HG03520 (cell line): ENCODE measurements around the gene UTS2.

Experiments
- ATAC-seq: cut with Tn5 transposase; IDR thresholded peaks from one replicate; pipeline ENCODE4 v1.9.1; 2021; ENCODE audit warnings: mild to moderate bottlenecking, moderate library complexity; ENCODE audit not compliant: unreplicated experiment

The UTS2 gene

DNA sequence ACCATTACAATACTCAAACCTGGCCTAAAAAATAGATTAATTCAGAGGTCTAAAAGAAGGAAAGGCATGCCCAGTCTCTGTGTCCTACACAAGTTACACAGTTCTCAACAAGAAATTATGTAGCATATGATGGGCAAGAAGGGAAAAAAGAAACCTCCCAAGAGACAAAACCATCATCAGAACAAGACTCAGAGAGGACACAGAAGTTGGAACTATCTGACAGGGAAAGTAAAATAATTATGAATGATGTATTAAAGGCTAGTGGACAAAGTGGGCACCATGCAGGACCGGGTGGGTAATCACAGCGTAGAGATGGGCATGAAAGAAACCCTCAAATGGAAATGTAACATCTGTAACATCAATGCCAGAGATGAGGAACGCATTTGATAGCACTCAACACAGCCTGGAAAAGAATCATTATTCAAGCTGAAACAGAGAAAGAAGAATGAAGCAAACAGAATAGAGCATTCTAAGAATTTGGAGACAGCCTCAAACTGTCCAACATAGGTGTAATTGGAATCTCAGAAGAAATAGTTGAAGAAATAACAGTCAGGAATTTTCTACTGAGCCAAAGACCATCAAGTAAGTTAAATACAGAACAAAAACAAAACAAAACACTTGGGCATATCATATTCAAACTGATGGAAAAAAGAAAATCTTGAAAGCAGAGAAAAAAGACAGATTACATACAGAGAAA is 39.0 kb downstream of the UTS2 start:
- no peak for ATAC-seq

GRCh38 chr1:7811476-7811875 is 41.4 kb downstream of the UTS2 start:
- no peak for ATAC-seq

GRCh38 chr1:7810395-7810794 is 42.5 kb downstream of the UTS2 start:
- no peak for ATAC-seq

- no peak for ATAC-seq
Measured at GRCh38 chr1:7809742-7810141, 43.1 kb downstream of the UTS2 start.

GRCh38 chr1:7808253-7808844 is 44.5 kb downstream of the UTS2 start:
- ATAC-seq: no peak

- no peak for ATAC-seq
Measured at GRCh38 chr1:7805460-7805859, 47.4 kb downstream of the UTS2 start.
